Fibroblast of mammary gland (primary cell): ENCODE results near the gene KRT2.

Experiments used
- DNase-seq: peaks from one replicate; pipeline ENCODE4 v3.0.0-alpha.2; 2010; ENCODE audit warnings: low read depth
- H3K4me3 ChIP-seq: 2 replicates; pipeline ENCODE4 v1.5.1; 2011; ENCODE audit warnings: low read depth, mild to moderate bottlenecking, low read length, moderate library complexity; ENCODE audit not compliant: control insufficient read depth
- TF ChIP-seq, protein P1 (sequence below): conservative IDR thresholded peaks from 2 replicates; pipeline ENCODE4 v1.5.1; 2011; ENCODE audit warnings: low read depth, low read length, inconsistent platforms; ENCODE audit not compliant: control insufficient read depth, insufficient read depth

KRT2 gene

DNA sequence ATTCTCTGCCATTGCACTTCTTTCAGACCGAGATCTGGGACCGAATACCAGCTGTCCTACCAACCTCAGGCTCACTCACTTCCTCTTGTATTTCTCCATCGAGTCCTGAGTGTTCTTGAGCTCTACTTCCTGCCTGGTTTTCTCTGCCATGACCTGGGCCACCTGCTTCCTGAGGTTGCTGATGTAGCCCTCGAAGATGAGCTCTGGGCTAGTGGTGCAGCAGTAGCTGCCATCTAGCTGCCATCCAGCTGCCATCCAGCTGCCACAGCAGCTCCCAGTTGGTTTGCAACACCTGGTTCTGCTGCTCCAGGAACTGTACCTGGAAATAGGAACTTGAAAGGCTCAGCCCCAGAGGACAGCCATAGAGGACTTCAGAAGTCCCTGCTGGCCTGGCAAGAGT lies 18.6 kb downstream of the KRT2 start:
- TF ChIP-seq, protein P1, sequence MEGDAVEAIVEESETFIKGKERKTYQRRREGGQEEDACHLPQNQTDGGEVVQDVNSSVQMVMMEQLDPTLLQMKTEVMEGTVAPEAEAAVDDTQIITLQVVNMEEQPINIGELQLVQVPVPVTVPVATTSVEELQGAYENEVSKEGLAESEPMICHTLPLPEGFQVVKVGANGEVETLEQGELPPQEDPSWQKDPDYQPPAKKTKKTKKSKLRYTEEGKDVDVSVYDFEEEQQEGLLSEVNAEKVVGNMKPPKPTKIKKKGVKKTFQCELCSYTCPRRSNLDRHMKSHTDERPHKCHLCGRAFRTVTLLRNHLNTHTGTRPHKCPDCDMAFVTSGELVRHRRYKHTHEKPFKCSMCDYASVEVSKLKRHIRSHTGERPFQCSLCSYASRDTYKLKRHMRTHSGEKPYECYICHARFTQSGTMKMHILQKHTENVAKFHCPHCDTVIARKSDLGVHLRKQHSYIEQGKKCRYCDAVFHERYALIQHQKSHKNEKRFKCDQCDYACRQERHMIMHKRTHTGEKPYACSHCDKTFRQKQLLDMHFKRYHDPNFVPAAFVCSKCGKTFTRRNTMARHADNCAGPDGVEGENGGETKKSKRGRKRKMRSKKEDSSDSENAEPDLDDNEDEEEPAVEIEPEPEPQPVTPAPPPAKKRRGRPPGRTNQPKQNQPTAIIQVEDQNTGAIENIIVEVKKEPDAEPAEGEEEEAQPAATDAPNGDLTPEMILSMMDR, result no peak
- no peak for DNase-seq
- H3K4me3 ChIP-seq, result no peak overlapping the region

DNA sequence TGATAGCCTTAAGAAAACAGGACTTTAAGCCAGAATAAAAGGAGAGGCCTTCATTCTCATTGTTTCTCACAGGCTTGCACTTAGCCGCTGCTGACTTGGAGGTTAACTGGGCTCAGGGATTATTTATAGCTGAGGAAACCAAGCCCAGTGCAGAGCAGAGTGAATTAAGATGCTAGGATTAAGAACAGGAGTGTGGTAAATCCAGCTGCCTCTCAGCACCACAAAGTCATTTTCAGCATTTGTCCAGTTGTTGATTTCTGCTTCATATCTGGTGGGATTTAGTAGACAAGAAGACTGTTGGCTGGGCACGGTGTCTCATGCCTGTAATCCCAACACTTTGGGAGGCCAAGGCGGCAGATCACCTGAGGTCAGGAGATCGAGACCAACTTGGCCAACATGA lies 19.4 kb downstream of the KRT2 start:
- TF ChIP-seq, protein P1, result no peak
- no peak for DNase-seq
- no peak overlapping the region for H3K4me3 ChIP-seq

DNA sequence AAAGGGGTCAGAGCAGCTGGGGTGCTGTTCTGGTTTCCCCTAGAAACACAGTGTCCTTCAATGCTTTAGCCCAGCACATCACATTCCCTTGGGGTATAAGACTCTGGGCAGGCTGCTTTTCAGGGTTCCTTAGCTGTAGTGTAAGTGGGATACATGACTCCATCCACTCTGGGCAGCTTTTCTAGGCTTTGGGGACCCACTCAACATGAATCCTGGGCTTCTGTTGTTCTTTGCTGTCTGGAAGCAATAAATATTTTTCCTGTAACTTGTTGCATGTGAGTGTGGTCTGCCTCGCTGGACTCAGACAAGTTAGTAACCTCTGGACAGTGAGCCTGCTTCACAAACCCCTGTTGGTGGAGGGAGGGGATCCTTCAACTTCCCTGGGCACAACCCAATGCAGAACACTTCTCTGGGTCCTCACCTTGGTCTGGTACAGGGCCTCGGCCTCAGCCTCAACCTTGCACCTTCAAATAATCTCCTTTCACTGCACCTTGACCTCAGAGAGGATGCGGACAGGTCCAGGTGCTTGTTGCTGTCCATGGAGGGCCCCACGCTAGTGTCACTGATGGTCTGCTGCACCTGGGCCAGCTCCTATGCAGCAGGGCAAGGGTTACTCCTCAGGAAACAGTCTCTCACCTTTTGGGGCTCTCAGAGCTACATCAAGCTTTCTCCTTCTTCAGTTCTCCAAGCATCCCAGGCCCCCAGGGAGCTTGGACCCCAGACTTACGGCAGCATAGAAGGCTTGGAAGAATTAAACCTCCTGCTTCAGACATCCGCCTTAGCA lies 20.1 kb downstream of the KRT2 start:
- TF ChIP-seq, protein P1, result no peak
- no peak for DNase-seq
- no peak overlapping the region for H3K4me3 ChIP-seq

DNA sequence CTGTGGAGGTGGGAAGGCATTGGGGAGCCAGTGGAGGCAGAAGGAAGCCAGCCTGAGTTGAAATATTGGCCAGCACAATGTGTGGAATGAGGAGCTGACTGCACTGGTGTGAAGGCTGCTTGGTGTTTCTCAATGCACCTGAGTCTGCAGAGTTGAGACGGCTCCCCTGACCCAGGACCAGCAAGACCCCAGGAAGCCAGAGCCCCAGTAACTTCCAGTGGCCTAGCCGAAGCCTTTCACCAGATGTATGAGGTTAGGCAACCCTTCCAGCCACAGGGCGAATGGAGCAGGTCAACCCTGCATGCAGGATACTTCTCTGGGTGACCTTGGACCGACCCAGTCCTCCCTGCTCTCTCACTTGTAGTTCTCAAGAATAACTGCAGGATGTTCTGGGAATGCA lies 20.7 kb downstream of the KRT2 start:
- no peak for DNase-seq
- TF ChIP-seq, protein P1, result no peak
- H3K4me3 ChIP-seq, result no peak overlapping the region

DNA sequence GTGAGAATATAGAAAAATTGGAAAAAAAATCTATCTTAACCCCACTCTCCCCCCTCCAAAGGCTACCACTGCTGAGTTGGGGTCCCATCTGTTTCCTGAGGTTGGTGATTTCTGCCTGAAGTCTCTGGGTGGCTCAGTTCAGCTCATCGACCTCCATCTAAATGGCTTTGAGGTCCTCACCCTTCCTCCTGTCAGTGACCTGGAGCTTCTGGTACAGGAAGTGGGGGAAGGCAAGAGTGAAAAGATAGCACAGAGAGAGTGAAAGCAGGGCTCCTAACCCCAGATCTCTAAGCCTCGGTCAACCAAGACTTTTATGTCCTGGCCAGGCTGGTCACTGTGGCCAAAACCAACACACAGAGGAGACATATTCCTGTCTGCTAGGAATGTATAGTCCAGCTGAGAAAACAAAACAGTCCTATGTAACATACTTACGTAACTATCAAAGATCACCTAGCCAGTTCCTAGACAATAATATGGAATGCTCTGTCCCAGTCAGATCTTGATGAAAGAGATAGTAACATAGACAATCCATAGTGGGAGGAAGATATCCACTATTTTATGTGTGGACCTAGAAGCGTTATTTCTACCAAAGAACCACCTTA lies 21.3 kb downstream of the KRT2 start:
- TF ChIP-seq, protein P1, result no peak
- no peak for DNase-seq
- no peak overlapping the region for H3K4me3 ChIP-seq

DNA sequence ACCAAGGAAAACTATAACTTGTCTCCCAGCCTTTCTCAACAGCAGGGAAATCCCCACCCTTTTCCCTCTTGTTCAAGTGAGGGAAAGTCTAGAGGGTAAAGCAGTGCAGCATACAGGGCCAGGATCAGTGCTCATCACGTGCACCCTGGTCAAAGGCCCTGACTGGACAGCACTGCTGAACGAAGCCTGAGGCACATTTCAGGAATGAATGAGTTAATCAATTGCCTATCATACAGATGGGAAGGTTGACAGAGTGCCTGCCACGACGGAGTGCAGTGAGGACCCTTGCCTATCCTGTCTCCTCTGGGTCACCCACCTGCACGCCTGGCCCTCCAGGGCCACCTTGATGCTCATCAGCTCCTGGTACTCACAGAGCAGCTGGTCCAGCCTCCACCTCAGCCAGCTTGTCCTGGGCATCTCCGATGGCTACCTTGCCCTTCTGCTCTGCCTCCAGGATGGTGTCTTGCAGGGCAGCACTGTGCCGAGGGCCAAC lies 22.0 kb downstream of the KRT2 start:
- TF ChIP-seq, protein P1, result no peak
- H3K4me3 ChIP-seq, result no peak overlapping the region
- no peak for DNase-seq
